Right kidney (tissue), 1 donor: ENCODE data around the gene KLF3.
A peak's percentile ranks its signal among the peaks of the same experiment; 100 is the strongest.

Source experiments
- DNase-seq: peaks from one replicate; pipeline ENCODE4 v3.0.0-alpha.2; 2016

Gene KLF3

GRCh38 chr4:38673130-38673978, 9.4 kb downstream of the KLF3 start:
- DNase-seq, result peak; percentile 25

GRCh38 chr4:38674258-38675144, 10.5 kb downstream of the KLF3 start:
- DNase-seq, result peak; percentile 66

GRCh38 chr4:38675146-38676121, 11.4 kb downstream of the KLF3 start:
- DNase-seq, result peak; percentile 64

- no peak for DNase-seq
These were observed 13.0 kb downstream of the KLF3 start for GRCh38 chr4:38676986-38677385.

- DNase-seq, result no peak
These were observed 13.4 kb downstream of the KLF3 start for GRCh38 chr4:38677441-38677840.

- no peak for DNase-seq
These were observed 14.1 kb downstream of the KLF3 start for GRCh38 chr4:38678078-38678477.

- DNase-seq, result no peak
These were observed 15.9 kb downstream of the KLF3 start for GRCh38 chr4:38679921-38680320.

GRCh38 chr4:38681281-38681991, 17.4 kb downstream of the KLF3 start:
- DNase-seq, result no peak

GRCh38 chr4:38682336-38682735, 18.3 kb downstream of the KLF3 start:
- no peak for DNase-seq

GRCh38 chr4:38683276-38683675, 19.3 kb downstream of the KLF3 start:
- no peak for DNase-seq

GRCh38 chr4:38684271-38684670, 20.3 kb downstream of the KLF3 start:
- DNase-seq, result no peak

GRCh38 chr4:38684951-38685844, 21.2 kb downstream of the KLF3 start:
- no peak for DNase-seq

- no peak for DNase-seq
These were observed 22.7 kb downstream of the KLF3 start for GRCh38 chr4:38686682-38687081.

- DNase-seq, result no peak
These were observed 23.6 kb downstream of the KLF3 start for GRCh38 chr4:38687571-38688011.

GRCh38 chr4:38688676-38689355, 24.8 kb downstream of the KLF3 start:
- no peak for DNase-seq

GRCh38 chr4:38691251-38692008, 27.4 kb downstream of the KLF3 start:
- no peak for DNase-seq

GRCh38 chr4:38692421-38692820, 28.4 kb downstream of the KLF3 start:
- DNase-seq, result no peak

- DNase-seq, result no peak
These were observed 29.6 kb downstream of the KLF3 start for GRCh38 chr4:38693569-38693968.

GRCh38 chr4:38694330-38694729, 30.3 kb downstream of the KLF3 start:
- DNase-seq, result no peak
